ENCODE data around the gene PPP1R13B. TPM values are rescaled to one million over a fixed set of nuclear protein-coding genes. Genes with fewer than 3 reads are reported as not detected.
A peak's percentile ranks its signal among the peaks of the same experiment; 100 is the strongest.

The PPP1R13B gene
- total RNA-seq, 2 donors from 2014 or later, result 63.0 to 89.3 TPM

GRCh38 chr14:103729496-103730448, 117.6 kb downstream of the PPP1R13B start:
- DNase-seq (no peak), ATAC-seq (peak in 1 of 2 donors; percentile 1)
- intact Hi-C loops (cut with DNase I), result no loop called here

- ATAC-seq, result no peak
- intact Hi-C loops (cut with DNase I), result no loop called here
- DNase-seq, result no peak
These were observed 118.7 kb downstream of the PPP1R13B start for GRCh38 chr14:103728721-103729120.

DNA sequence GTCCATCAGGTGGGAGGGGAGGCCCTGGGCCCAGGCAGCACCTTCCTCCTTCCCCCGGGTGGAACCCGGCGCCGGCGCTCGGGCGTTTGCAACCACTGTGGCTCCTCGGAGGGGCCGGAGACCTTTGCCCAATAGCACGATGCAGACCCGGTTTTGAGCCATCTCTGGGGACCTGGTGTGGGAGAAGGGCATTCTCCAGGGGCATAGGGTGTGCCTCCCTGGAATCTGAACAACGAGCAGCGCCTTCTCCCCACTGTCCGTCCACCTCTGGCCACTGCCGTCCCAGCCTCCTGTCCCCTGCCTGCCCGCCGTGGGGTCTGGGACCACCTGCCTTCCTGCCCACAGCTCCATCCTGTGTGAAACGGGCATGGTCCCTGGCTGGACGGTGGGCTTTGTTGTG, 119.2 kb downstream of the PPP1R13B start:
- ATAC-seq (no peak), DNase-seq (no peak)
- intact Hi-C loops (cut with DNase I), result no loop called here

DNA sequence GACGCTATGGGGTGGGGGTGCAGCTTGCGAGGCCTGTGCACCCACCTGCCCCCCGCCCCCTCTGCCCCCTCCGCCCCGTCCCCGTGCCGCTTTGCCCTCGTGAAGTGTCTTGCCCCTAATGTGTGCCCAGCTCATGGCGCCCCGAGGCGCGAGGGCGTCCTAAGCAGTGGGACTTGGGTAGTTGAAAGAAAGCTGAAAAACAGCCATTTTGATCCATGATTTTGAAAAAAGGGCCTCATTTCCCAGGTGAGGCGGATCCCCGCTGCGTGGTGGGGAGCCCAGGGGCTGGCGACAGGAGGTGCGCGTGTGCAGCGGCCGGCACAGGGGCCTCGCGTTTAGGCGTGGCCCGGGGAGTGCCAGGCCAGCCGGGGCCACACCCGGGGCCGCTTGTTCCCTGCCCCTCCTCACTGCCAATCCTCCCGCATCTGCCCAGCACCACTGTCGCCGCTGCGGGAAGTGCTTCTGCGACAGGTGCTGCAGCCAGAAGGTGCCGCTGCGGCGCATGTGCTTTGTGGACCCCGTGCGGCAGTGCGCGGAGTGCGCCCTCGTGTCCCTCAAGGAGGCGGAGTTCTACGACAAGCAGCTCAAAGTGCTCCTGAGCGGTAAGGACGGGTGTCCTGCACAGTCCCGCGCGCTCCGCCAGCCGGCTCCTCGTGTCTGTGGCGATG, 119.9 kb downstream of the PPP1R13B start:
- intact Hi-C loops (cut with DNase I), result no loop called here
- DNase-seq (no peak), ATAC-seq (no peak)

GRCh38 chr14:103726474-103726873, 120.9 kb downstream of the PPP1R13B start:
- ATAC-seq (no peak), DNase-seq (no peak)
- intact Hi-C loops (cut with DNase I), result no loop called here

- DNase-seq (no peak), ATAC-seq (no peak)
- intact Hi-C loops (cut with DNase I), result no loop called here
These were observed 121.5 kb downstream of the PPP1R13B start for GRCh38 chr14:103725739-103726395.

GRCh38 chr14:103725001-103725682, 122.2 kb downstream of the PPP1R13B start:
- intact Hi-C loops (cut with DNase I), result no loop called here
- ATAC-seq (no peak), DNase-seq (no peak)

DNA sequence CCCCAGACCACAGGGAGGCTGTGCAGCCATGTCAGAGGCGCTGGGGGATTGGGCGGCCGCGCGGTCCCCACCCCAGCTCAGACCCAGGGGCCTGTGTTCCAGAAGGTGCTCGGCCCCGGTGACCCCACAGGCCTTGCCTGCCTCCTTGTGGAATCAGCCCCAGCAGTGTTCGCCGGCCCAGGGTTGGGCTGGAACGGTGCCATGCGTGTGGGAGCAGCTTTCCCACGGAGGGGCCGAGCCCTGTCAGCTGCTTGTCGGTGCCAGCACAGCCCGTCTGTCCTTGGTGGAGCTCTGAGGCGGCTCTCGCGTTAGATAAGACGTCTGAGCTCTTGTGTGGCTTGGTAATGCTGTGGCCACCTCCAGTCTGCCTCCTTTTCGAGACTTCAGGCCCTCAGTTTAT, 123.3 kb downstream of the PPP1R13B start:
- peak; percentile 75 to 82 for ATAC-seq
- DNase-seq, result peak; percentile 91
- intact Hi-C loops (cut with DNase I), result no loop called here

GRCh38 chr14:103723748-103724081, 123.7 kb downstream of the PPP1R13B start:
- intact Hi-C loops (cut with DNase I), result no loop called here
- DNase-seq (no peak), ATAC-seq (peak in 1 of 2 donors; percentile 3)

- intact Hi-C loops (cut with DNase I), result no loop called here
- ATAC-seq (peak in 1 of 2 donors; percentile 3), DNase-seq (no peak)
These were observed 125.8 kb downstream of the PPP1R13B start for GRCh38 chr14:103721334-103722120.

GRCh38 chr14:103719751-103720150, 127.6 kb downstream of the PPP1R13B start:
- ATAC-seq (no peak), DNase-seq (no peak)
- intact Hi-C loops (cut with DNase I), result no loop called here

GRCh38 chr14:103718572-103718971, 128.8 kb downstream of the PPP1R13B start:
- DNase-seq, result no peak
- ATAC-seq, result no peak
- intact Hi-C loops (cut with DNase I), result no loop called here

- ATAC-seq (no peak), DNase-seq (no peak)
- intact Hi-C loops (cut with DNase I), result no loop called here
These were observed 130.4 kb downstream of the PPP1R13B start for GRCh38 chr14:103716899-103717411.

GRCh38 chr14:103716091-103716801, 131.1 kb downstream of the PPP1R13B start:
- intact Hi-C loops (cut with DNase I), result no loop called here
- DNase-seq, result peak; percentile 62
- ATAC-seq, result peak; percentile 1 to 5

DNA sequence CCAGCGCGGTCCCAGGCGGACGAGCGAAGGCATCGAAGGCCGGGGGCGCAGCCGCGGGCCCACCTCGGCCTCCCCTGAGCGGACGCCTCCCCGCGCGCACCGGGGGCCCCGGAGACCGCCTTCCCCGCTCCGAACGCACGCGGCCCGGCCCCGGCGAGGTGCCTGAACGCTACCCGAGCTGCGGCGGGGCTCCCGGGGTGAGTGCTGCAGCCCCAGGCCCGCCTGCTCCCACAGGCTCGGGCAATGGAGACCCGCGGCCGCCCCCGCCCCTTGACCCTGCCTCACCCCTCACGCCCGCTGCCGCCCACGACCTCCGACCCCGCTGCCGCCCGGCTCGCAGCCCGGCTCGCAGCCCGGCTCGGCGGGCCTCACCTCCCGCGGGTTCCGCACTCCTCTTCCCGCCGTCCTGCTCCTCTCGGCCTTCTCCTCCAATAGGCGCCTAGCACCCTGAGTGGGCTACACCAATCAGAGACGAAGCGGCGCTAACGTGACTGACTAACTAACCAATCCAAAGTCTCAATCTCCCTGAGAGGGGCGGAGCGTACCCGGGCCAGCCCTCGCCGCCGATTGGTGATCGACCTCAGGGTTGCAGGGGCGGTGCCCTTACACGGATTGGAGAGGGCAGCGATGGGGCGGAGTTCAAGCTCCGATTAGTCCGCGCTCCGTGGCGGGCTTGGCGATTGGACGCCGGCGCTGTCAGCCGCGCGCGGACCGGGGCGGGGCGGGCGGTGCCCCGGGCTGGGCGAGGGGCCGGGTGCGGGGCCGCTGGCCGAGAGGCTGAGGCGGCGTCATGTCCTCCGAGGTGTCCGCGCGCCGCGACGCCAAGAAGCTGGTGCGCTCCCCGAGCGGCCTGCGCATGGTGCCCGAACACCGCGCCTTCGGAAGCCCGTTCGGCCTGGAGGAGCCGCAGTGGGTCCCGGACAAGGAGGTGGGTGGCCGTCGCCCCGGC, 132.0 kb downstream of the PPP1R13B start, which contains the start of the genes XRCC3 and ZFYVE21:
XRCC3 (minus strand) TSS at position 400 of the 949 bp plus-strand sequence. CDS start 4,364 bp downstream, outside the sequence.
ZFYVE21 (plus strand) TSS at position 759 of the 949 bp plus-strand sequence; CDS start at position 791, 32 bp downstream.
- ATAC-seq (peak; percentile 95), DNase-seq (peak; percentile 100)
- intact Hi-C loops (cut with DNase I), result no loop called here

- ATAC-seq, result no peak
- no peak for DNase-seq
- intact Hi-C loops (cut with DNase I), result no loop called here
These were observed 133.2 kb downstream of the PPP1R13B start for GRCh38 chr14:103714063-103714724.
